Spinal cord (tissue), 10 donors: ENCODE measurements around the gene GRID2. TPM values are rescaled to one million over a fixed set of nuclear protein-coding genes. Genes with fewer than 3 reads are reported as not detected.

Experiments
- DNase-seq, 6 donors: peaks; one replicate each; pipeline versions ENCODE4 v3.0.0 to v3.0.0-alpha.2; 2013 to 2015; ENCODE audit warnings: low spot score in 6 of 6, low read depth in 4 of 6
- H3K27ac ChIP-seq: one replicate; pipeline ENCODE4 v1.5.1; 2013; ENCODE audit warnings: low read depth, low read length, control low read depth
- H3K27me3 ChIP-seq: one replicate; pipeline ENCODE4 v1.6.1; 2013; ENCODE audit warnings: low read length; ENCODE audit not compliant: control insufficient read depth, insufficient read depth
- H3K36me3 ChIP-seq: one replicate; pipeline ENCODE4 v1.6.1; 2013; ENCODE audit warnings: low read length; ENCODE audit not compliant: control insufficient read depth, insufficient read depth
- H3K4me1 ChIP-seq: one replicate; pipeline ENCODE4 v1.6.1; 2013; ENCODE audit warnings: low read length; ENCODE audit not compliant: control insufficient read depth, insufficient read depth
- H3K4me3 ChIP-seq: one replicate; pipeline ENCODE4 v1.5.1; 2013; ENCODE audit warnings: low read depth, low read length, control low read depth
- H3K9me3 ChIP-seq: one replicate; pipeline ENCODE4 v1.6.1; 2013; ENCODE audit warnings: low read length; ENCODE audit not compliant: control insufficient read depth, insufficient read depth
- WGBS: methylation state at CpG from one replicate; pipeline ENCODE4 v1.1.5; 2013; ENCODE audit warnings: missing lambda C conversion rate; ENCODE audit not compliant: insufficient coverage; 5-methylcytosine and 5-hydroxymethylcytosine counted together
- polyA plus RNA-seq, 2 donors: library from polyadenylated mRNA; unstranded; fragments of 120-200 nt; gene quantifications; one replicate each; pipeline ENCODE4 v1.2.1, GENCODE V29; 2013; ENCODE audit not compliant: insufficient read length in 2 of 2
- total RNA-seq, 2 donors: library from RNA; depleted of rRNA in 1 of 2; stranded (reverse); fragments of 120-200 nt in 1 of 2; fragments of >200 nt in 1 of 2; gene quantifications; one replicate each; pipeline versions ENCODE4 v1.2.3 to v1.2.4, GENCODE V29; 2013 to 2014
- donor health status: healthy.

GRID2 gene
- total and polyA plus RNA-seq, 4 donors: 17.8 to 40.8 (median 23.4) TPM

- H3K27ac ChIP-seq: no peak overlapping the region
- no peaks in the 10 kb centered on the region for H3K4me1 ChIP-seq
- no peaks in the 10 kb centered on the region for H3K27me3 ChIP-seq
- H3K9me3 ChIP-seq: no peaks in the 10 kb centered on the region
- H3K36me3 ChIP-seq: no peaks in the 10 kb centered on the region
- DNase-seq: peak in 1 of 6 donors; percentile 9
- H3K4me3 ChIP-seq: no peak overlapping the region
- WGBS: no CpG with 5 or more reads among the region's 2 CpGs
These were observed 875.3 kb downstream of the GRID2 start for GRCh38 chr4:93179044-93179443.

- 67% methylated on average over 1 of the region's 4 CpGs for WGBS
- no peaks in the 10 kb centered on the region for H3K9me3 ChIP-seq
- DNase-seq: peak in 2 of 6 donors; percentile 16 to 17
- H3K4me3 ChIP-seq: no peak overlapping the region
- H3K36me3 ChIP-seq: no peaks in the 10 kb centered on the region
- no peaks in the 10 kb centered on the region for H3K27me3 ChIP-seq
- H3K27ac ChIP-seq: no peak overlapping the region
- H3K4me1 ChIP-seq: peaks cover 4% of the 10 kb centered on the region
These were observed 879.0 kb downstream of the GRID2 start for GRCh38 chr4:93182722-93183121.

GRCh38 chr4:93183576-93183975 is 879.8 kb downstream of the GRID2 start:
- no peaks in the 10 kb centered on the region for H3K9me3 ChIP-seq
- no peak overlapping the region for H3K4me3 ChIP-seq
- peak in 5 of 6 donors; percentile 13 to 79 (median 22) for DNase-seq
- peak overlapping the region; percentile 17 for H3K27ac ChIP-seq
- H3K4me1 ChIP-seq: peaks cover 4% of the 10 kb centered on the region
- no peaks in the 10 kb centered on the region for H3K36me3 ChIP-seq
- H3K27me3 ChIP-seq: no peaks in the 10 kb centered on the region

GRCh38 chr4:93184053-93184452 is 880.3 kb downstream of the GRID2 start:
- Histone ChIP-seq H3K4me3 (no peak overlapping the region), H3K4me1 (peaks cover 4% of the 10 kb centered on the region), H3K27ac (peak overlapping the region; percentile 17), H3K36me3 (no peaks in the 10 kb centered on the region), H3K27me3 (no peaks in the 10 kb centered on the region), H3K9me3 (no peaks in the 10 kb centered on the region)
- WGBS: no CpG with 5 or more reads among the region's 2 CpGs
- DNase-seq: peak in 5 of 6 donors; percentile 13 to 74 (median 33)

GRCh38 chr4:93186846-93187245 is 883.1 kb downstream of the GRID2 start:
- Histone ChIP-seq H3K36me3 (no peaks in the 10 kb centered on the region), H3K27ac (no peak overlapping the region), H3K4me3 (no peak overlapping the region), H3K4me1 (peaks cover 4% of the 10 kb centered on the region), H3K27me3 (no peaks in the 10 kb centered on the region), H3K9me3 (no peaks in the 10 kb centered on the region)
- DNase-seq: no peak
- WGBS: no CpG with 5 or more reads among the region's 1 CpG

GRCh38 chr4:93187466-93187865 is 883.7 kb downstream of the GRID2 start:
- Histone ChIP-seq H3K4me1 (peaks cover 4% of the 10 kb centered on the region), H3K27ac (no peak overlapping the region), H3K9me3 (no peaks in the 10 kb centered on the region), H3K27me3 (no peaks in the 10 kb centered on the region), H3K4me3 (no peak overlapping the region), H3K36me3 (no peaks in the 10 kb centered on the region)
- peak in 1 of 6 donors; percentile 51 for DNase-seq
- 65% methylated on average over 2 of the region's 4 CpGs for WGBS

- no peak for DNase-seq
- Histone ChIP-seq H3K4me1 (peaks cover 4% of the 10 kb centered on the region), H3K4me3 (no peak overlapping the region), H3K27me3 (no peaks in the 10 kb centered on the region), H3K9me3 (no peaks in the 10 kb centered on the region), H3K36me3 (no peaks in the 10 kb centered on the region), H3K27ac (no peak overlapping the region)
- 98% methylated on average over 3 of the region's 4 CpGs for WGBS
These were observed 884.1 kb downstream of the GRID2 start for GRCh38 chr4:93187892-93188291.

- Histone ChIP-seq H3K36me3 (no peaks in the 10 kb centered on the region), H3K27me3 (no peaks in the 10 kb centered on the region), H3K4me1 (no peaks in the 10 kb centered on the region), H3K27ac (no peak overlapping the region), H3K9me3 (no peaks in the 10 kb centered on the region), H3K4me3 (no peak overlapping the region)
- peak in 3 of 6 donors; percentile 28 to 80 (median 75) for DNase-seq
- no CpG with 5 or more reads among the region's 2 CpGs for WGBS
These were observed 895.7 kb downstream of the GRID2 start for GRCh38 chr4:93199492-93199891.

GRCh38 chr4:93201471-93202096 is 897.8 kb downstream of the GRID2 start:
- no peaks in the 10 kb centered on the region for H3K4me1 ChIP-seq
- H3K27ac ChIP-seq: no peak overlapping the region
- H3K9me3 ChIP-seq: no peaks in the 10 kb centered on the region
- no CpG with 5 or more reads among the region's 4 CpGs for WGBS
- H3K4me3 ChIP-seq: no peak overlapping the region
- no peaks in the 10 kb centered on the region for H3K36me3 ChIP-seq
- H3K27me3 ChIP-seq: no peaks in the 10 kb centered on the region
- DNase-seq: peak in 1 of 6 donors; percentile 73

- Histone ChIP-seq H3K4me3 (no peak overlapping the region), H3K4me1 (no peaks in the 10 kb centered on the region), H3K36me3 (no peaks in the 10 kb centered on the region), H3K27ac (no peak overlapping the region), H3K9me3 (no peaks in the 10 kb centered on the region), H3K27me3 (no peaks in the 10 kb centered on the region)
- 100% methylated on average over 3 of the region's 4 CpGs for WGBS
- no peak for DNase-seq
These were observed 899.9 kb downstream of the GRID2 start for GRCh38 chr4:93203708-93204107.
